ENCODE data around the gene E2F8. TPM values are rescaled to one million over a fixed set of nuclear protein-coding genes. Genes with fewer than 3 reads are reported as not detected.
"Not testable (repeated sequence)": the region's sequence is repeated elsewhere in the genome, so short reads cannot be mapped to it uniquely, and the experiment has no call there.

The E2F8 gene
- total RNA-seq, 3 donors from 2014 or later = 0.92 to 1.7 (median 1.4) TPM

DNA sequence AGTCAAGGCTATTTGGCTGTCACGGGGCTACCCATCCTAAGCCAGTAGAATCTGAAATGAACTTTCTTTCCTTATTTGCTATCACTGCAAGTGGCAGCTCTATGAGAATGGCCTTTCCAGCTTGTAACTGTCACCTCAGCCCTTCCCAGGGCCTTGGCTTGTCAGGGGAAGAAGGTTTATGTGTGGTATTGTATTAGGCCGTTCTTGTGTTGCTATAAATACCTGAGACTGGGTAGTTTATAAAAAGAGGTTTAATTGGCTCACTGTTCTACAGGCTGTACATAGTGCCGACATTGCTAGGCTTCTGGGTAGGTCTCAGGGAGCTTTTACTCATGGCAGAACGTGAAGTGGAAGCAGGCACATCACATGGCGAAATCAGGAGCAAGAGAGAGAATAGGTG, 26.8 kb upstream of the E2F8 start:
- no peaks in the 10 kb centered on the region for H3K4me1 Mint-ChIP-seq (ENCODE audit: low read depth)
- no peak overlapping the region for H3K4me3 Mint-ChIP-seq
- no peaks in the 10 kb centered on the region for H3K36me3 Mint-ChIP-seq (ENCODE audit: insufficient read depth)
- peaks cover 32% of the 10 kb centered on the region for H3K27me3 Mint-ChIP-seq (ENCODE audit: low read depth)
- DNase-seq (no peak), ATAC-seq (no peak)
- no peaks in the 10 kb centered on the region for H3K9me3 Mint-ChIP-seq

DNA sequence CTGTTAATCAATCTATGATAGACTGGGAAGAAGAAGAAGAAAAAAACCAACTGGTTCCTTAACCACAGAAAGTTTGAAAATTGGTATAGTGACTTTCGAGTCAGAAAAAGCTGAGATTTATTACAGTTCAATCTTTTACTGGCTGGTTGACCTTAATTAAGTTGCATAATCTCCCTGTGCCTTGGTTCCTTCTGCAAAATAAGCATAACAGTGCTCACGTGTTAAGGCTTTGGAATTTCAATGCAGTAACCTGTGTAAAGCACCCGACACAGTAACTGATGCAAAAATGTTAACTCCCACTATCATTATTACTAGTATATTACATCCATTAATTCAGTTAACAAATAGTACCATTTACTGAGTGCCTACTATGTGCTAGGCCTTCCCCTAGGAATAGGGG, 22.6 kb upstream of the E2F8 start:
- no peaks in the 10 kb centered on the region for H3K4me1 Mint-ChIP-seq (ENCODE audit: low read depth)
- peaks cover 12% of the 10 kb centered on the region for H3K27me3 Mint-ChIP-seq (ENCODE audit: low read depth)
- H3K4me3 Mint-ChIP-seq = no peak overlapping the region
- H3K36me3 Mint-ChIP-seq (ENCODE audit: insufficient read depth) = no peaks in the 10 kb centered on the region
- DNase-seq (no peak), ATAC-seq (no peak)
- H3K9me3 Mint-ChIP-seq = no peaks in the 10 kb centered on the region

DNA sequence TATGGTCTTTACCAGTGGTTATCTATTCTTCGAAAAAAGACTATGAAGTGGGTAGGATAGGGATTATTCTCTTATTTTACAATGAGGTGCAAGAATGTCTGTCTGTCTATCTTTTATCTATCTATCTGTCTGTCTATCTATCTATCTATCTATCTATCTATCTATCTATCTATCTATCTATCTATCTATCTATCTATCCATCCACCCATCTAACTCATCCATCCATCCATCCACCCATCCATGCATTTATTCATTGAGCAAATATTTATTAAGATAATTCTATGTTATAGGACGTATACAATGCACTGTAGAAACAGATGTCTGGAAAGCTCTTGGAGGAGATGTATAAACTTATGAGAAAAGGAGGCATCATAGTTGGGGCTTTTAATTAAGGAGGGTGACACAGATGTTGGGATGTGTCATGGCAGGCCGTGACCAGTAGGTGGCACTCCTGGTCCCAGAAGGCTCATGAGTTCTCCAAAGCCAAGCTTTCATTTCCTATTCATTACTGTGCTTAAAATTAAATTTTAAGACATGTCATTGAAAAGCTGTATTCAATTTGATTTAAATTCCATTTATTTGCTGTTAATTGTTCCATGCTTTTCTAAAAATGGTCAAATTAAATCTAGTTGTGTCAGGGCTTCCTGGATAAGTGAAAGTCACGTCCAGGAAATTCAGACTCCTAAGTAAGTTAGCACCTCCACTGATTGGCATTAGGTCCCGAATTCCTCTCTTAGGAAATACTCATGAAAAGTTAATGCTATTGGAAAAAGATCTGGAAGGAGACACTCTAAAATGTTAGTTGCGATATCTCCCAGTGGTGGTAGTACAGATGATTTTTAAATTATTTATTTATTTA, 19.0 kb upstream of the E2F8 start:
- no peak overlapping the region for H3K4me3 Mint-ChIP-seq
- peak; percentile 52 to 71 for ATAC-seq
- H3K9me3 Mint-ChIP-seq = no peaks in the 10 kb centered on the region
- no peaks in the 10 kb centered on the region for H3K36me3 Mint-ChIP-seq (ENCODE audit: insufficient read depth)
- no peaks in the 10 kb centered on the region for H3K27me3 Mint-ChIP-seq (ENCODE audit: low read depth)
- H3K4me1 Mint-ChIP-seq (ENCODE audit: low read depth) = no peaks in the 10 kb centered on the region
- peak; percentile 48 for DNase-seq

DNA sequence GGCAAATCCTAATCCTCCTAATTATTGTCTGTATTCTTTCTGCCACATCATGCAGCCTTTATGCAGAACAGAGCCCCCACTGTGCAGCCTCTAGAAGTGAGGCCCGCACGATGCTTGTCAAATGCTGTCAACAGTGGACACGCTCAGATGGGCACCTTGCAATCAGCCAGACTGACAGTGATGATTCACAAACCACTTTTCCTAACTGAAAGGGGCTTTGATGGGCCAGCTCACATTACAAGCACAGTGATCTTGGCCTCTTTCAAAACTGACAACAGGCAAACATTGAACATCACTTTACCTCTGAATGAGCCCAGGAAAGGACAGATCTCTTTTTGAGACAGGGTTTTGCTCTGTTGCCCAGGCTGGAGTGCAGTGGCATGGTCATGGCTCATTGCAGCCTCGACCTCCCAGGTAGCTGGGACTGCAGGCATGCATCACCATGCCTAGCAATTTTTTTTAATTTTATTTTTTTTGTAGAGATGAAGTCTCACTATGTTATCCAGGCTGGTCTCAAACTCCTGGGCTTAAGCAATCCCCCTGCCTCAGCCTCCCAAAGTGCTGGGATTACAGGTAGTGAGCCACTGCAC, 18.0 kb upstream of the E2F8 start:
- no peak for DNase-seq
- Mint-ChIP-seq H3K4me3 (no peak overlapping the region), H3K9me3 (peaks cover 5% of the 10 kb centered on the region), H3K27me3 (ENCODE audit: low read depth) (peaks cover 6% of the 10 kb centered on the region), H3K4me1 (ENCODE audit: low read depth) (no peaks in the 10 kb centered on the region), H3K36me3 (ENCODE audit: insufficient read depth) (no peaks in the 10 kb centered on the region)
- no peak for ATAC-seq

DNA sequence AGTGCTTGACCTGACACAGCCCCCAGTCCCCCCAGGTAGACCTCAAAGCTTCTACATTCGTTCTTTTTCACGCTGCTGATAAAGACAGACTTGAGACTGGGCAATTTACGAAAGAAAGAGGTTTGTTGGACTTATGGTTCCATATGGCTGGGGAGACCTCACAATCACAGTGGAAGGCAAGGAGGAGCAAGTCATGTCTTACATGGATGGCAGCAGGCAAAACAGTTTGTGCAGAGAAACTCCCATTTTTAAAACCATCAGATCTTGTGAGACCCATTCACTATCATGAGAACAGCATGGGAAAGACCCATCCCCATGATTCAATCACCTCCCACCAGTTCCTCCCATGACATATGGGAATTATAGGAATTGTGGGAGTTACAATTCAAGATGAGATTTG, 13.7 kb upstream of the E2F8 start:
- peaks cover 16% of the 10 kb centered on the region for H3K27me3 Mint-ChIP-seq (ENCODE audit: low read depth)
- not testable (repeated sequence) for ATAC-seq; H3K4me3 Mint-ChIP-seq; H3K36me3 Mint-ChIP-seq (ENCODE audit: insufficient read depth); H3K4me1 Mint-ChIP-seq (ENCODE audit: low read depth); DNase-seq; H3K9me3 Mint-ChIP-seq

DNA sequence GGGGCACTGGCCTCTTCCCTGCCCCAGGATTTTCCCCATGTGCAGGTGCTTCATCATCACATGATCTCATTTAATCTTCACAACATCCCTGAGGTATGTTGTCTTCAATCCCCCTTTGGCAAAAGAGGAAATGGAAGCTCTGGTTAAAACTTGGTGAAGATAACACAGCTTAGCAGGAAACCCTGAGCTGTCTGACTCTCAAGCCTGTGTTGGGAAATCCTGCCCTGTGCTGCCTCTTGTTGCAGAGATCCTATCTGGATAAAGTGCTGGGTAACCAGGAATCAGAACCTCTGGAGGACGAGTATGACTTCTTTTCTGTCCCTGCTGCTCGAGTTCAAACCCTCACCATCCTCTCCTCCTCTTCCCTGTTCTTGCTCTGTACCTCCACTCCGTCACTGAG, 13.1 kb upstream of the E2F8 start:
- Mint-ChIP-seq H3K4me1 (ENCODE audit: low read depth) (no peaks in the 10 kb centered on the region), H3K4me3 (no peak overlapping the region), H3K36me3 (ENCODE audit: insufficient read depth) (no peaks in the 10 kb centered on the region), H3K27me3 (ENCODE audit: low read depth) (peaks cover 19% of the 10 kb centered on the region), H3K9me3 (peaks cover 9% of the 10 kb centered on the region)
- ATAC-seq = no peak
- no peak for DNase-seq

DNA sequence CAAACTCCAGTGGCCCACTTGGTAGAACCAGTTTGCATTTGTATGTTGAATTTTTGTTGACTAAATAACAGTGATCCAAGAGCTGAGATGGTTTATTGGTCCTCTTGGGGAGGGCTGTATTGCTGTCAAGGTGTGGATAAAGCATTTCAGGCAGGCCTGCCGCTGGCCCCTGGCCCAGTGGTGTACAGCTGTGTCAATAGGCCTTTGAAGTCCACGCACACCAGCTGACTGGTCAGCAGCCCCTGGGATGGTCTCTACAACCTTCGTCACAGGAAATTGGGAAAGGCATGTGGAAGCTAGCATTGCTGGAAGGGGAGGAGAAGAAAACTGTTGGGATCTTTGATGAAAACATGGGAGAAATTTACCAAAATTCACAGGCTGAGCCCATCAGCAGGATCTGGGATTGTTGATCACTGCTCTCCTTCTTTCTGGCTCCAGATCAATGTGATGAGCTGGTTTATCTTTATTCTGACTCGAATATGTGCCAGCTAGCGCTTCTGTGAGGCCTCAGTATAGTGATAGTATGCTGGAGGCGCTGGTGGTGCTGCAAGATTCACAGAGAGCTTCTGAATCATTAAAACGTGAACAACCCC, 12.5 kb upstream of the E2F8 start:
- peaks cover 9% of the 10 kb centered on the region for H3K9me3 Mint-ChIP-seq
- DNase-seq (no peak), ATAC-seq (no peak)
- H3K27me3 Mint-ChIP-seq (ENCODE audit: low read depth) = peaks cover 25% of the 10 kb centered on the region
- no peaks in the 10 kb centered on the region for H3K4me1 Mint-ChIP-seq (ENCODE audit: low read depth)
- no peaks in the 10 kb centered on the region for H3K36me3 Mint-ChIP-seq (ENCODE audit: insufficient read depth)
- H3K4me3 Mint-ChIP-seq = no peak overlapping the region

DNA sequence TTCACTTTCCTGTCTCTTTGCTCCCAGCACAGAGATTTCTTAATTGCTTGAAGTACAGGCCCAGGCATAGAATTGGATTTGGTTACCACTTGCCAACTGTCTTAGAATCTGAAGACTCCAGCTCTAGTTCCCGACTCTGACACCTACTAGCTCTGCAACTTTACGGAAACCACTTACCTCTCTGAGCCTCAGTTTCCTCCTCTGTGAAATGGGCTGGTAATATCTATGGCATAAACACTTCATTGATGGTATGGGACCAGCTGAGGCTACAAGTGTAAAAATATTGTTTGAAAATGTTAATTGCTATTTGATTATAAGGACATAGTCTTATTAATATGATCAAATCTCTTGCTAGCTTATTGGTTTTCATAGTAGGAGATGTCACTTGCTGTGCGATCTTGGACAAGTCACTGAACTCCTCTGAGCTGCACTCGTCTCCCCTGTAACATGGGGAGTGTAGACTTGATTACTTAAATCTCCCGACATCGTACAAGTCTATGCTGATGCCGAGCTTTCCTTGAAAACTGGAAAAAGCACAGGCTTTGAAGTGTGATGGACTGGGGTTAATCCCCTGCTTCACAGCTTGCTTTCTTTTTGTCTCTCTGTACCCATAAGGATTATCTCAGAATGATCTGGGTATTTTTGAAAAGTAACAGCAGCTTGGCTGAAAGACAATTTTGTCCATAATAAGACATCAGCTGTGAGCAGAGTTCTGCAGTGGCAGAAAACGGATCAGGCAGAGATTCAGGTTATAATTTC, 11.8 kb upstream of the E2F8 start:
- no peaks in the 10 kb centered on the region for H3K36me3 Mint-ChIP-seq (ENCODE audit: insufficient read depth)
- no peak for ATAC-seq
- no peak overlapping the region for H3K4me3 Mint-ChIP-seq
- H3K4me1 Mint-ChIP-seq (ENCODE audit: low read depth) = no peaks in the 10 kb centered on the region
- peaks cover 27% of the 10 kb centered on the region for H3K27me3 Mint-ChIP-seq (ENCODE audit: low read depth)
- peaks cover 9% of the 10 kb centered on the region for H3K9me3 Mint-ChIP-seq
- DNase-seq = no peak

DNA sequence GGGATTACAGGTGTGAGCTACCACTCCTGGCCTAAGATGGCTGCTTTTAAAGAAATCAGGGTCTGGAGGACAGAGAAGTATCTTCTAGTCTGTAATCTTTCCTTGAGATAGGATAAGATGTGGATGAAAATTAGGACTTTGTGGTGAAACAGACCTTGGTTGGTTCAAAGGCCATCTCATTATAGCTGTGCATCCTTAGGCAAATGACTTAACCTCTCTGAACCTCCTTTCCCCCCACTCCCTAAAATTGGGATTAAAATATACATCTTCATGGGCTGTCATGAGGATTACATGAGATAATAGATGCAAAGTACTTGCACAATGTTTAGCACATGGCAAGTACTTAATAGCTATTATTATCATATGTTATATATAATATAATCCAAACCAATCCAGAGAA, 10.8 kb upstream of the E2F8 start:
- Mint-ChIP-seq H3K4me3 (no peak overlapping the region), H3K27me3 (ENCODE audit: low read depth) (peaks cover 27% of the 10 kb centered on the region)

DNA sequence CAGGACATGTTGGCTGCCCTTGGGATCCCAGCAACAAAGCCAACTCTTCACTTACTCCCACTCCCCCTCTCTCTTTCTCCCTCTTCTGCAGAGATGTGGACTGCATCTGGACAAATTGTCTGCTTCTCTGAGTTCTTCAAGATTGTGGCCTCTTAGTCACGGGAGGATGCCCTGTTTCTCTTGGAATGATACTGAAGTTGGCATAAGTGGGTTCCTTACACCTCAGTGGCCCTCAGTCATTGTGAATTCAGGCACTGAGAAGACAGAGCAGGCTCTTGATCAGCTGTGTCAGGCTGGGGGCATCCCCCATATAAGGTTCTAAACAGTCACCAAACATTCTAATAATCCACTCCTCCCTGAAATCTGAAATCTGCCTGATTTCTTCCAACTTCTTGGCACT, 6.1 kb upstream of the E2F8 start:
- Mint-ChIP-seq H3K27me3 (ENCODE audit: low read depth) (peaks cover 50% of the 10 kb centered on the region), H3K4me1 (ENCODE audit: low read depth) (peaks cover 9% of the 10 kb centered on the region), H3K9me3 (peaks cover 4% of the 10 kb centered on the region), H3K4me3 (no peak overlapping the region), H3K36me3 (ENCODE audit: insufficient read depth) (no peaks in the 10 kb centered on the region)
- no peak for ATAC-seq
- DNase-seq = no peak

More for the DNA sequence above, 10.8 kb upstream of the E2F8 start:
- Mint-ChIP-seq H3K36me3 (ENCODE audit: insufficient read depth) (no peaks in the 10 kb centered on the region), H3K9me3 (peaks cover 9% of the 10 kb centered on the region), H3K4me1 (ENCODE audit: low read depth) (no peaks in the 10 kb centered on the region)
- ATAC-seq = no peak
- no peak for DNase-seq

DNA sequence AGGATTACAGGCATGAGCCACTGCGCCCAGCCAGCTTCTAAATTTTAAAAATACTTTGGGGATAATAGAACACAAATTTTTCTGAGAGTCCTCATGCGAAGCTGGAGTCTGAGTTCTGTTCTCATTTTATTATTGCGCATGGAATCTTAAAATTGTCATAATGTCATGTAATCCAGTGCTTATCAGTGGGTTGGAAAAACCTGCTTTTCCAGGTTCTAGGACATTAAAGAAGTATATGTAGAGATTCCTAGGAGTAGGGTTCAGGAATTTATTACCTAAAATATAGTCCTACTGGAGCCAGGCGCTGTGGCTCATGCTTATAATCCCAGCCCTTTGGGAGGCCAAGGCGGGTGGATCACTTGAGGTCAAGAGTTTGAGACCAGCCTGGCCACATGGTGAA, 4.6 kb upstream of the E2F8 start:
- Mint-ChIP-seq H3K4me3 (no peak overlapping the region), H3K9me3 (peaks cover 4% of the 10 kb centered on the region), H3K36me3 (ENCODE audit: insufficient read depth) (no peaks in the 10 kb centered on the region), H3K27me3 (ENCODE audit: low read depth) (peaks cover 47% of the 10 kb centered on the region), H3K4me1 (ENCODE audit: low read depth) (peaks cover 11% of the 10 kb centered on the region)
- ATAC-seq = no peak
- no peak for DNase-seq

DNA sequence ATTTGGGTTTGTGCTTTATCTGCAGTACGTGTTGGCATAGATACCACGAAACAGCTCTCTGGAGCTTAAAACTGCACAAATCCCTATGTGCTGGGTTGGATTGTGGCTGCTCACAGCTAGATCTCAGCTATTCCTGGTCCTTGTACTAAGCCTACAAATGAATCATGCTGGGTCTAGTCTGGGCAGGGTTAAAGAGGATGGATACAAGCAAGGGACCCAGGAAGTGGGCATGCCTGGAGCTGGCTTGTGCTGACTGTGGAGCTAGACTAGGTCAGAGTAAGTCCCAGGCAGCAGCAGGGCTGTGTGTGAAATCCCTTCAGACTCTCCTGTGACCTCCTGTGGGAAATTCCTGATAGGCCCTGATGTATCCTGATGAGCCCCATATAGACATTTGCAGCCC, 3.9 kb upstream of the E2F8 start:
- Mint-ChIP-seq H3K4me1 (ENCODE audit: low read depth) (peaks cover 14% of the 10 kb centered on the region), H3K4me3 (no peak overlapping the region), H3K36me3 (ENCODE audit: insufficient read depth) (no peaks in the 10 kb centered on the region), H3K9me3 (peaks cover 3% of the 10 kb centered on the region), H3K27me3 (ENCODE audit: low read depth) (peaks cover 46% of the 10 kb centered on the region)
- no peak for DNase-seq
- ATAC-seq = no peak

DNA sequence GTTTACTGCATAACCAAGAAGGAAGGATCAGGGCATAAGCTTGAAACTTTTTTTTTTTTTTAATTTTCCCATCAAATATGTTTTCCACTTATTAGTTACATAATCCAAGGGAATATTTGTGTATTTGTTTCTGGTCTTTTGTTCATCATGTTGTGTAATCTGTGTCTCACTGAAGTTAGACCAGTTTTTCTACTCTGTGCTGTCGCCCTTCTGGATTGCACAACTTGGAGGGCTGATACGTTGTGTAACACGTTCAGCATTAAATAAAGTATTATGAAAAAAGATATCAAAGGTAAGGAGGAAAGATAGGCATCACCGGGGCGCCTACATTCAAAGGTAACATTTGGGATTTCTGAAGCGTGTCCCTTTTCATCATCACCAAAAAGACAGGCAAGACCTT, 3.3 kb upstream of the E2F8 start:
- DNase-seq (no peak), ATAC-seq (no peak)
- Mint-ChIP-seq H3K27me3 (ENCODE audit: low read depth) (peaks cover 46% of the 10 kb centered on the region), H3K36me3 (ENCODE audit: insufficient read depth) (no peaks in the 10 kb centered on the region), H3K4me1 (ENCODE audit: low read depth) (peaks cover 14% of the 10 kb centered on the region), H3K4me3 (no peak overlapping the region), H3K9me3 (no peaks in the 10 kb centered on the region)

DNA sequence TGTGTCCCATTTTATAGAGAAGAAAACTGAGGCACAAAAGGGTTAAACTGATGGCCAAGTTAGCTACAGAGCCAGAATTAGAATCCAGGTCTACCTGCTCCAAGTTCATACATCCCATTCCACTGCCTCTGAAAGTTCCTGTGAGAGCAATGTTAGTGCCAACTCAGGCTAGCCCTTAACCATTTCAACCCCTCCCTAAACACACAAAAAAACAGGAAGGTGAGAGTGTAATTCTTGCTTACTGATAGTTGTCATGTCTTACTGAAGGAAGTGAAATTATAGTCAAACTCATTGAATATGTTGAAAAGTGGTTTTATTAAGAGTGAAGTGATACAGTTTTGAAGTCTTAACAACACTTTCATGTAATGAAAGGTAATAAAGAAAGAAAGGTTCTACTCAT, 2.9 kb upstream of the E2F8 start:
- H3K9me3 Mint-ChIP-seq = no peaks in the 10 kb centered on the region
- no peaks in the 10 kb centered on the region for H3K36me3 Mint-ChIP-seq (ENCODE audit: insufficient read depth)
- peaks cover 14% of the 10 kb centered on the region for H3K4me1 Mint-ChIP-seq (ENCODE audit: low read depth)
- ATAC-seq = no peak
- peaks cover 42% of the 10 kb centered on the region for H3K27me3 Mint-ChIP-seq (ENCODE audit: low read depth)
- H3K4me3 Mint-ChIP-seq = no peak overlapping the region
- DNase-seq = no peak
